ENCODE measurements around the gene CHID1.

Gene CHID1

DNA sequence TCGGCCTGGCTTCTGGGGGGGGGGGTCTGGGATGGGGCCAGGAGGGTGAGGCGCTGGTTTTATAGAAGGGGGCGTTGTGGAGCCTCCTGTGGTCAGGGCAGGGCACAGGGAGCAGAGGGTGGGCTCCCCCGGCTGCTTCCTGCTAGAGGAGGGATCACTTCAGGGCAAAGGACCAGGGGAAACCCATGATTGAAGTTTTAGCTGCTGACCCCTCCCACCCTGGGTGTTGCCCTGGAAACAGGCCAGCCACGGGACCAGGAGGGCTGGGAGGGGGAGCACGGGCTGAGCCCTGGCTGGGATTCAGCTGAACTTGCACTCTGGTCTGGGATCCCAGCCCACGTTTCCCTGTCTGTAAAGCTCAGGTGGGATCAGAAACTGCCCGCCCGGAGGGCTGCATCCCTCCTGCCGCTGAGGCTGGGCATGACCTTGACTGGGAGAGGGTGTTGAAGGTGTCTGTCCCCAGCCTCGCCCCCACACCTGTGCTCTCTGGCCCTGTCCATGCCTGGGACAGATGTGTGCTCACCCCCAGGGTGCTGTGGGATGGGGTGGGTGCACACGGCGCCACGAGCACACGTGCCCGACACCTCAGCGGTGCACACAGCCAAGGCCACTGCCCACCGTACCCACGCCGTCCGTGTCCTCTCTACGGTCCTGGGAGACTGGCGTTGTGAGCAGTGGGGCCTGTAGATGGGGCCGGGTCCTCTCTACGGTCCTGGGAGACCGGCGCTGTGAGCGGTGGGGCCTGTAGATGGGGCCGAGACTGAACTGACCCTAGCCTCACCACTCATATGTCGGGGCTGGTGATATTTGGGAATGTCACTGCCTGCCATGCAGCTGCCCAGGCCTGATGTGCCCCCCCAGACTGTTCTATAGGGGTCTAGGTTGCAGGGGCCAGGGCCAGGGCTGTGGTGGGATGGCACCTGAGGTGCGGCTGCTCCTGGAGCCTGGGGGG, 65.6 kb downstream of the CHID1 start:
- DNase-seq (ENCODE audit: low spot score in 2 of 2): no peak
- Mint-ChIP-seq H3K4me1 (peaks cover 21% of the 10 kb centered on the region), H3K27ac (no peak overlapping the region), H3K4me3 (no peak overlapping the region), H3K27me3 (peaks cover 11% of the 10 kb centered on the region), H3K9me3 (no peaks in the 10 kb centered on the region), H3K36me3 (no peaks in the 10 kb centered on the region)
- ATAC-seq (ENCODE audit: low read depth): no peak

GRCh38 chr11:843818-844692, 66.6 kb downstream of the CHID1 start:
- Mint-ChIP-seq H3K36me3 (no peaks in the 10 kb centered on the region), H3K27ac (no peak overlapping the region), H3K4me1 (peaks cover 19% of the 10 kb centered on the region), H3K27me3 (peaks cover 8% of the 10 kb centered on the region), H3K9me3 (no peaks in the 10 kb centered on the region), H3K4me3 (peak overlapping the region; percentile 63)
- ATAC-seq (ENCODE audit: low read depth) (no peak), DNase-seq (ENCODE audit: low spot score in 2 of 2) (no peak)

DNA sequence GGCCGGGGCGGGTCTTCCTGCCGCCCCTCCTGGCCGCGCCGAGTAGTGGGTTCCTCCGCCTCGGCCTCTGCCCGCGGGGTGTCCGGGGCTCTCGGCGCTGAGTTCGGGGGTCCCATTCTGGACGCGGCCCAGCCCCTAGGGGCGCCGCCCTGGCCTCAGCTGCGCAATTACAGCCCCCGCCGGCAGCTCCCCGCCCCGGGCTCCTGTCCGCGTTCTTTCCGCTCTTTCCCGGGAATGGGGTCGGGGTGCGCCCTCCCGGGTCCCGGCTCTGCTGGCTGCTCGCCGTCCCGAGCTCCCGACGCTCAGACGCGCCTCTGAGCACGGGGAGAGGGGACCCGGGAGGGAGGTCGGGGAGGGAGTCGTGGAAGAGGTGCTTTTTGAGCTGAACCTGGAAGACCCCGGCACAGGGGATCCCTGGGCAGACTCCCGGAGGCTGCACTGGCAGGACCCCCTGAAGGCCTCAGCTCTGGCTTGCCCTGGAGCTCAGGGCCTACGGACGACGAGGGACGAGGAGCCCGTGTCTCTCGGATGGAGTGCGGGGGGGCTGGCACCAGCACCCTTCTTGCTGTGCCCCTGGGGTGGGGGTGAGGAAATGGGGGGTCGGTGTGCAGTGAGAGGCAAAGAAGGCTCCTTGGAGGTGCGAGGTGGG, 67.4 kb downstream of the CHID1 start:
- Mint-ChIP-seq H3K4me1 (peaks cover 15% of the 10 kb centered on the region), H3K27ac (no peak overlapping the region), H3K4me3 (peak overlapping the region; percentile 63), H3K36me3 (peaks cover 2% of the 10 kb centered on the region), H3K9me3 (no peaks in the 10 kb centered on the region), H3K27me3 (peaks cover 6% of the 10 kb centered on the region)
- DNase-seq (ENCODE audit: low spot score in 2 of 2): no peak
- no peak for ATAC-seq (ENCODE audit: low read depth)

- peaks cover 6% of the 10 kb centered on the region for H3K27me3 Mint-ChIP-seq
- H3K9me3 Mint-ChIP-seq: no peaks in the 10 kb centered on the region
- H3K27ac Mint-ChIP-seq: peak within 1 kb of the TSS; percentile 45
- H3K4me3 Mint-ChIP-seq: peak within 1 kb of the TSS; percentile 87
- DNase-seq (ENCODE audit: low spot score in 2 of 2) (peak; percentile 83 to 84), ATAC-seq (ENCODE audit: low read depth) (peak; percentile 84)
- peaks cover 15% of the 10 kb centered on the region for H3K4me1 Mint-ChIP-seq
- peaks cover 2% of the 10 kb centered on the region for H3K36me3 Mint-ChIP-seq
Measured at GRCh38 chr11:842370-843002, 68.1 kb downstream of the CHID1 start, which contains the start of the genes POLR2L and TSPAN4. POLR2L (minus strand) TSS chr11:842529; CDS start chr11:842508, 21 bp downstream. TSPAN4 (plus strand) TSS chr11:842852; CDS start chr11:850305, 7,453 bp downstream.

DNA sequence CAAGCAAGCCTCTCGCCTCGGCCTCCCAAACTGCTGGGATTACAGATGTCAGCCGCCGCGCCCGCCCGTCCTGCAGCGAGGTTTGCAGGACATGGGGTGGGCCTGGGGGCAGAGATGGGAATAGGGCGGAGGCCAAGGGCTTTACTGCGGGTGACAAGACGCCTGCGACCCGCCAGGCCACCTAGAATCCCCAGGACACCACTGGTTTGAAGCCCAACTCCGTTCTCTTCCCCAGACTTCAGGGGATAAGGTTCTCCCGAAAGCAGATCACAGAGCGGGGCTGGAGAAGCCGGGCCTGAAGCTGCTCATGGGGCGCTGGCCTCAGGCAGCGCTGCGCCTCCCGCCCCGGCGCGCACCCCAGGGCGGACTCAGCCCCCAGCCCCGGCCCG, 68.6 kb downstream of the CHID1 start:
- H3K27ac Mint-ChIP-seq: peak overlapping the region; percentile 45
- H3K36me3 Mint-ChIP-seq: peaks cover 2% of the 10 kb centered on the region
- DNase-seq (ENCODE audit: low spot score in 2 of 2): no peak
- peak overlapping the region; percentile 87 for H3K4me3 Mint-ChIP-seq
- H3K4me1 Mint-ChIP-seq: peaks cover 15% of the 10 kb centered on the region
- ATAC-seq (ENCODE audit: low read depth): peak; percentile 49
- H3K9me3 Mint-ChIP-seq: no peaks in the 10 kb centered on the region
- H3K27me3 Mint-ChIP-seq: peaks cover 6% of the 10 kb centered on the region

DNA sequence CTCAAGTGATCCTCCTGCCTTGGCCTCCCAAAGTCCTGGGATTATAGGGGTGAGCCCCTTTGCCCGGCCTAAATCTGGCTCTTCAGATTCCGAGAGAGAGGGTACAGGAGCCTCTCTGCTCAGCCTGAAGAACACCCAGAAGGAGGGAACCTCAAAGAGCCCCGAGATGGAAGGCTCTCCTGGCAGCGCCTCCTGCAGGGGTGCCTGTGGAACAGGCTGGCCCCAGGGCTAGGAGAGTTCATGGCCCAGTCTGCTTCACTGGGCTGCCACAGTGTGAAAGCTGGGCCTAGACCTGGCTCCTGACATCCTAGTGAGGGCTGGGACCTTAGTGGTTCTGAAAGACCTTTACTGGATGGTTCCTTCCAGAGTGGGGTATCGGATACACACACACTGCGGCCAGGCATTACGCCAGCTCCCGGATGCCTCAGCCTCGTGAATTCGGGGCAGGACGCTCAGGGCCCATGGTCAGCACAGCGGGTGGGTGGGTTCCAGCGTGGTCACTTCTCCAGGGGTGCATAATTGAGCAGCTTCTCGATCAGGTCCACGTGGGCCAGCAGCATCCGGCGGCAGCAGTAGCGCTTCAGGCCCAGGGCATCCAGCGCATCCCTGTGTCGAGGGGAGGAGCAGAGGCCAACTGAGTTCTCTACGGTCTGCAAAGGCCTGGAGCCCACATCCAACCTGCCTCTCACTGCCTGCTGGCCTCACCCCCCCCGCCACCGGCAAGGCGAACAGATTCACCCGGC, 70.6 kb downstream of the CHID1 start:
- peaks cover 2% of the 10 kb centered on the region for H3K36me3 Mint-ChIP-seq
- peak overlapping the region; percentile 14 for H3K4me3 Mint-ChIP-seq
- H3K27me3 Mint-ChIP-seq: peaks cover 2% of the 10 kb centered on the region
- no peak overlapping the region for H3K27ac Mint-ChIP-seq
- DNase-seq (ENCODE audit: low spot score in 2 of 2) (no peak), ATAC-seq (ENCODE audit: low read depth) (no peak)
- no peaks in the 10 kb centered on the region for H3K9me3 Mint-ChIP-seq
- H3K4me1 Mint-ChIP-seq: peaks cover 15% of the 10 kb centered on the region

GRCh38 chr11:839280-839623, 71.4 kb downstream of the CHID1 start:
- Mint-ChIP-seq H3K9me3 (no peaks in the 10 kb centered on the region), H3K4me3 (no peak overlapping the region), H3K36me3 (peaks cover 2% of the 10 kb centered on the region), H3K27me3 (peaks cover 2% of the 10 kb centered on the region), H3K4me1 (peaks cover 15% of the 10 kb centered on the region), H3K27ac (no peak overlapping the region)
- no peak for ATAC-seq (ENCODE audit: low read depth)
- DNase-seq (ENCODE audit: low spot score in 2 of 2): no peak

GRCh38 chr11:838441-839279, 72.0 kb downstream of the CHID1 start:
- no peak overlapping the region for H3K4me3 Mint-ChIP-seq
- DNase-seq (ENCODE audit: low spot score in 2 of 2) (no peak), ATAC-seq (ENCODE audit: low read depth) (no peak)
- H3K36me3 Mint-ChIP-seq: peaks cover 2% of the 10 kb centered on the region
- H3K4me1 Mint-ChIP-seq: peaks cover 15% of the 10 kb centered on the region
- no peaks in the 10 kb centered on the region for H3K9me3 Mint-ChIP-seq
- peaks cover 2% of the 10 kb centered on the region for H3K27me3 Mint-ChIP-seq
- no peak overlapping the region for H3K27ac Mint-ChIP-seq

DNA sequence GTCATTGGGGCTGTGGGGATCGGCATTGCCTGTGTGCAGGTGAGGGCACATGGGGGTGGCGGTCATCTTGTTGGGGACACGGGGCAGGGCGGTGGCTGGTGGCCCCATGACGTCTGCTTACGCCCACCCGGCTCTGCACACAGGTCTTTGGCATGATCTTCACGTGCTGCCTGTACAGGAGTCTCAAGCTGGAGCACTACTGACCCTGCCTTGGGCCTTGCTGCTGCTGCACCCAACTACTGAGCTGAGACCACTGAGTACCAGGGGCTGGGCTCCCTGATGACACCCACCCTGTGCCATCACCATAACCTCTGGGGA, 72.7 kb downstream of the CHID1 start:
- ATAC-seq (ENCODE audit: low read depth) (no peak), DNase-seq (ENCODE audit: low spot score in 2 of 2) (no peak)
- H3K27ac Mint-ChIP-seq: no peak overlapping the region
- no peaks in the 10 kb centered on the region for H3K27me3 Mint-ChIP-seq
- peaks cover 2% of the 10 kb centered on the region for H3K36me3 Mint-ChIP-seq
- H3K4me1 Mint-ChIP-seq: peaks cover 13% of the 10 kb centered on the region
- H3K4me3 Mint-ChIP-seq: no peak overlapping the region
- no peaks in the 10 kb centered on the region for H3K9me3 Mint-ChIP-seq

DNA sequence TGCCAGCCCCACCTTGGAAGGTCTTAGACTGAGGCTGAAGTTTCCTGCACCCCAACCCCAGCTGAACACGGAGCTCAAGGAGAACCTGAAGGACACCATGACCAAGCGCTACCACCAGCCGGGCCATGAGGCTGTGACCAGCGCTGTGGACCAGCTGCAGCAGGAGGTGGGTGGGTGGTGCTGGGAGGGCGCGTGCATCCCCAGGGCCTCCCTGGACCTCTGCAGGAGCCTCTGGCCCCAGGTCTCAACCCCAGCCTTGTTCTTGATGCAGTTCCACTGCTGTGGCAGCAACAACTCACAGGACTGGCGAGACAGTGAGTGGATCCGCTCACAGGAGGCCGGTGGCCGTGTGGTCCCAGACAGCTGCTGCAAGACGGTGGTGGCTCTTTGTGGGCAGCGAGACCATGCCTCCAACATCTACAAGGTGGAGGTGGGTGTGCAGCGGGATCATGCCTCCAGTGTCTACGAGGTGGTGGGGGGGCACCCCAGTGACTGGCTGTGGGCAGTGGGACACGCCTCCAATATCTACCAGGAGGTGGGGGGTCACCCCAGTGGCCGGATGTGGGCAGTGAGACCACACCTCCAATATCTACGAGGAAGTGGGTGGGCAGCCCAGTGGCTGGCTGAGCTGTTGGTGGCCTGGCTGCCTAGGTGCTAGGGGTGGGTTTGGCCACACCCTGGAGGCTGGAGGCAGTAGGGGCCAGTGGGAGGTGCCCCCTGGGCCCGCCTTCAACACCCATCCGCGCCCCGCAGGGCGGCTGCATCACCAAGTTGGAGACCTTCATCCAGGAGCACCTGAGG, 73.2 kb downstream of the CHID1 start:
- DNase-seq (ENCODE audit: low spot score in 2 of 2): no peak
- Mint-ChIP-seq H3K36me3 (peaks cover 2% of the 10 kb centered on the region), H3K27ac (no peak overlapping the region), H3K4me1 (peaks cover 13% of the 10 kb centered on the region), H3K9me3 (no peaks in the 10 kb centered on the region), H3K27me3 (no peaks in the 10 kb centered on the region), H3K4me3 (no peak overlapping the region)
- ATAC-seq (ENCODE audit: low read depth): no peak

GRCh38 chr11:836700-837099, 73.9 kb downstream of the CHID1 start:
- ATAC-seq (ENCODE audit: low read depth) (no peak), DNase-seq (ENCODE audit: low spot score in 2 of 2) (no peak)
- Mint-ChIP-seq H3K27me3 (no peaks in the 10 kb centered on the region), H3K36me3 (peaks cover 2% of the 10 kb centered on the region), H3K4me3 (no peak overlapping the region), H3K27ac (no peak overlapping the region), H3K9me3 (no peaks in the 10 kb centered on the region), H3K4me1 (peaks cover 18% of the 10 kb centered on the region)

- Mint-ChIP-seq H3K9me3 (no peaks in the 10 kb centered on the region), H3K36me3 (peaks cover 2% of the 10 kb centered on the region), H3K27ac (no peak overlapping the region), H3K27me3 (no peaks in the 10 kb centered on the region), H3K4me3 (no peak overlapping the region), H3K4me1 (peaks cover 19% of the 10 kb centered on the region)
- DNase-seq (ENCODE audit: low spot score in 2 of 2): no peak
- no peak for ATAC-seq (ENCODE audit: low read depth)
Measured at GRCh38 chr11:836274-836673, 74.3 kb downstream of the CHID1 start.
